Measurements from ENCODE around the gene TRAF2.

DNA sequence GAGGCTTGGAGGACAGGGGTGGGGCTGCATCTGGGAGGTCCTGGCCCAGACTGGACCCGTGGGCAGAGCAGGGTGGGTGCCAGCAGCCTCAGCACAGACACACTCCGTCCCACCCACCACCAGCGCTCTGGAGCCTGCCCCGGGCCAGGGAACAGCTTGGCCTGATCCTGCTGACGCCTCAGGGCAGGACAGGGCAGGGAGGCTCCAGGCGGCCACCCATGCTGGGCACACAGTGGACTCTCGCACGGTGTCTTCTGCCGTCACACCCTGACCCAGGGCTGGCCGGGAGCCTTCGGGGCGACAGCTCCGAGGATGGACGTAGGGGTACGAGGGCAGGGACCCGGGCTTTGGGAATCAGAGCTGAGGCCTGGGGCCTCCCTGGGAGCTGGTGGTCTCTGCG is 82.8 kb downstream of the TRAF2 start:
- TF ChIP-seq, protein P1, sequence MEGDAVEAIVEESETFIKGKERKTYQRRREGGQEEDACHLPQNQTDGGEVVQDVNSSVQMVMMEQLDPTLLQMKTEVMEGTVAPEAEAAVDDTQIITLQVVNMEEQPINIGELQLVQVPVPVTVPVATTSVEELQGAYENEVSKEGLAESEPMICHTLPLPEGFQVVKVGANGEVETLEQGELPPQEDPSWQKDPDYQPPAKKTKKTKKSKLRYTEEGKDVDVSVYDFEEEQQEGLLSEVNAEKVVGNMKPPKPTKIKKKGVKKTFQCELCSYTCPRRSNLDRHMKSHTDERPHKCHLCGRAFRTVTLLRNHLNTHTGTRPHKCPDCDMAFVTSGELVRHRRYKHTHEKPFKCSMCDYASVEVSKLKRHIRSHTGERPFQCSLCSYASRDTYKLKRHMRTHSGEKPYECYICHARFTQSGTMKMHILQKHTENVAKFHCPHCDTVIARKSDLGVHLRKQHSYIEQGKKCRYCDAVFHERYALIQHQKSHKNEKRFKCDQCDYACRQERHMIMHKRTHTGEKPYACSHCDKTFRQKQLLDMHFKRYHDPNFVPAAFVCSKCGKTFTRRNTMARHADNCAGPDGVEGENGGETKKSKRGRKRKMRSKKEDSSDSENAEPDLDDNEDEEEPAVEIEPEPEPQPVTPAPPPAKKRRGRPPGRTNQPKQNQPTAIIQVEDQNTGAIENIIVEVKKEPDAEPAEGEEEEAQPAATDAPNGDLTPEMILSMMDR (IDR thresholded peaks at IDR 0.05): no peak
- no peak for TF ChIP-seq EZH2 (IDR thresholded peaks at IDR 0.05; ENCODE audit: borderline replicate concordance, insufficient read depth, low read depth, low read length, poor library complexity, severe bottlenecking)
